GM12891 (cell line): Measurements from ENCODE around the gene RPH3AL.

Experiments
- POLR2A ChIP-seq: IDR thresholded peaks from 2 replicates; pipeline ENCODE4 v1.6.1; 2011; ENCODE audit warnings: low read depth, low read length, control low read depth
- POLR2AphosphoS5 ChIP-seq: IDR thresholded peaks from 2 replicates; pipeline ENCODE4 v1.6.1; 2011; ENCODE audit warnings: low read depth, low read length, control low read depth
- SPI1 ChIP-seq: IDR thresholded peaks from 2 replicates; pipeline ENCODE4 v1.6.1; 2011; ENCODE audit warnings: low read depth, low read length, control low read depth
- TAF1 ChIP-seq: IDR thresholded peaks from 2 replicates; pipeline ENCODE4 v1.6.1; 2011; ENCODE audit warnings: low read depth, low read length, control low read depth

DNA sequence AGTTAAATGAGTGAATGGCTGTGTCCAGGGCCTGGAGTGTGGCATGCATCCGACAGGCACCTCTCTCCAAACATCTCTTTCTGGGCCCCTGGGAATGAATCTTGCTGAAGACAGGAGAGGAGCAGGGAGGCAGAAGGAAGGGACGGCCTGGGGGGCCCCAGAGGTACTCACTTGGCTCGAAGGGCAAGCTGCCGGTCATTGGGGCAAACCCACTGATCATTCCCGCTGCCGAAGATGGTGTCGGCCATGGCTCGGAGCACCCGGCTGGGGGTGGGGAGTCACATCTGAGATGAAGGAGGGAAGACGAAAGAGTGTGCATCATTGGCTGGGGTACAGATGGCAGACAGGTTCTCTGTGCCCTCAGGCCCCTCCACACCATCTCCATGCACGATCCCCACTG lies 25.3 kb downstream of the RPH3AL start:
- TF ChIP-seq TAF1 (no peak), POLR2A (no peak), POLR2AphosphoS5 (no peak), SPI1 (no peak)
